ENCODE data around the gene MKNK2. TPM values are rescaled to one million over a fixed set of nuclear protein-coding genes. Genes with fewer than 3 reads are reported as not detected.

The MKNK2 gene
- total RNA-seq, 1 experiment from 2014 or later: 271 TPM

DNA sequence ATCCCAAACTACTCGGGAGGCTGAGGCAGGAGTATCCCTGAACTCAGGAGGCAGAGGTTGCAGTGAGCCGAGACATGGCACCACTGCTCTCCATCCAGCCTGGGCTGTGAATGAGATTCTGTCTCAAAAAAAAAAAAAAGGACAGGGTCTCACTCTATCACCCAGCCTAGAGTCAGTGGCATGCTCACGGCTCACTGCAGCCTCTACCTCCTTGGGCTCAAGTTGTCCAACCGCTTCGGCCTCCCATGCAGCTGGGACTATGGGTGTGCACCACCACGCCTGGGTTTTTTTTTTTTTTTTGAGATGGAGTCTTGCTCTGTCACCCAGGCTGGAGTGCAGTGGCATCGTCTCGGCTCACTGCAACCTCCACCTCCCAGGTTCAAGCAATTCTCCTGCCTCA lies 14.6 kb downstream of the MKNK2 start:
- no peaks in the 10 kb centered on the region for H3K9me2 ChIP-seq (ENCODE audit: insufficient read depth)
- H3K4me1 ChIP-seq (ENCODE audit: control insufficient read depth in 1 of 2, insufficient read depth in 2 of 2, low read length in 2 of 2): peaks cover 36 to 51% of the 10 kb centered on the region in 2 experiments
- H3K36me3 ChIP-seq (ENCODE audit: control insufficient read depth in 1 of 2, insufficient read depth in 2 of 2, low read length in 2 of 2): peaks cover 14 to 15% of the 10 kb centered on the region in 2 experiments; a peak in 2 of 4 replicates
- ChIA-PET RAD21 (ENCODE audit: low non-redundant PET in 1 of 2, low total read pairs in 2 of 2, uncharacterized antibody in 2 of 2, unreplicated experiment in 2 of 2) (no interaction called here), CTCF (no interaction called here), POLR2A (no interaction called here)
- peaks cover 0 to 11% of the 10 kb centered on the region in 2 experiments; a peak in 1 of 4 replicates for H3K9me3 ChIP-seq (ENCODE audit: control insufficient read depth in 1 of 2, insufficient read depth in 1 of 2, low read depth in 1 of 2, low read length in 2 of 2)
- DNase-seq (ENCODE audit: low read depth, low spot score): no peak
- TF ChIP-seq SRF (IDR thresholded peaks at IDR 0.05; ENCODE audit: low read depth): no peak
- TF ChIP-seq EGR1 (IDR thresholded peaks at IDR 0.05; ENCODE audit: low read depth): no peak
- no peak for TF ChIP-seq ZNF274 (IDR thresholded peaks at IDR 0.05; ENCODE audit: low read depth, low read length)
- TF ChIP-seq, protein P1, sequence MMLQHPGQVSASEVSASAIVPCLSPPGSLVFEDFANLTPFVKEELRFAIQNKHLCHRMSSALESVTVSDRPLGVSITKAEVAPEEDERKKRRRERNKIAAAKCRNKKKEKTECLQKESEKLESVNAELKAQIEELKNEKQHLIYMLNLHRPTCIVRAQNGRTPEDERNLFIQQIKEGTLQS (IDR thresholded peaks at IDR 0.05): no peak
- TF ChIP-seq JUND (IDR thresholded peaks at IDR 0.05): no peak
- TF ChIP-seq EZH2 (IDR thresholded peaks at IDR 0.05): no peak
- no peak for TF ChIP-seq FOSL1 (IDR thresholded peaks at IDR 0.05; ENCODE audit: low read depth)
- TF ChIP-seq RAD21 (IDR thresholded peaks at IDR 0.05; ENCODE audit: low read depth): no peak
- TF ChIP-seq SIN3A (IDR thresholded peaks at IDR 0.05; ENCODE audit: low read depth): no peak
- no peak for TF ChIP-seq YY1 (IDR thresholded peaks at IDR 0.05; ENCODE audit: extremely low read depth, insufficient replicate concordance, low read depth, low read length)
- TF ChIP-seq POLR2AphosphoS5 (IDR thresholded peaks at IDR 0.05; ENCODE audit: low read depth, low read length): no peak
- TF ChIP-seq, protein P2, sequence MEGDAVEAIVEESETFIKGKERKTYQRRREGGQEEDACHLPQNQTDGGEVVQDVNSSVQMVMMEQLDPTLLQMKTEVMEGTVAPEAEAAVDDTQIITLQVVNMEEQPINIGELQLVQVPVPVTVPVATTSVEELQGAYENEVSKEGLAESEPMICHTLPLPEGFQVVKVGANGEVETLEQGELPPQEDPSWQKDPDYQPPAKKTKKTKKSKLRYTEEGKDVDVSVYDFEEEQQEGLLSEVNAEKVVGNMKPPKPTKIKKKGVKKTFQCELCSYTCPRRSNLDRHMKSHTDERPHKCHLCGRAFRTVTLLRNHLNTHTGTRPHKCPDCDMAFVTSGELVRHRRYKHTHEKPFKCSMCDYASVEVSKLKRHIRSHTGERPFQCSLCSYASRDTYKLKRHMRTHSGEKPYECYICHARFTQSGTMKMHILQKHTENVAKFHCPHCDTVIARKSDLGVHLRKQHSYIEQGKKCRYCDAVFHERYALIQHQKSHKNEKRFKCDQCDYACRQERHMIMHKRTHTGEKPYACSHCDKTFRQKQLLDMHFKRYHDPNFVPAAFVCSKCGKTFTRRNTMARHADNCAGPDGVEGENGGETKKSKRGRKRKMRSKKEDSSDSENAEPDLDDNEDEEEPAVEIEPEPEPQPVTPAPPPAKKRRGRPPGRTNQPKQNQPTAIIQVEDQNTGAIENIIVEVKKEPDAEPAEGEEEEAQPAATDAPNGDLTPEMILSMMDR (IDR thresholded peaks at IDR 0.05 in 2 of 3, conservative IDR thresholded peaks at IDR 0.05 in 1 of 3; ENCODE audit: borderline replicate concordance in 1 of 3, insufficient read depth in 1 of 3, low read depth in 2 of 3, low read length in 2 of 3): no peak
- TF ChIP-seq CBX3 (IDR thresholded peaks at IDR 0.05; ENCODE audit: low read depth): no peak
- TF ChIP-seq, protein P3, sequence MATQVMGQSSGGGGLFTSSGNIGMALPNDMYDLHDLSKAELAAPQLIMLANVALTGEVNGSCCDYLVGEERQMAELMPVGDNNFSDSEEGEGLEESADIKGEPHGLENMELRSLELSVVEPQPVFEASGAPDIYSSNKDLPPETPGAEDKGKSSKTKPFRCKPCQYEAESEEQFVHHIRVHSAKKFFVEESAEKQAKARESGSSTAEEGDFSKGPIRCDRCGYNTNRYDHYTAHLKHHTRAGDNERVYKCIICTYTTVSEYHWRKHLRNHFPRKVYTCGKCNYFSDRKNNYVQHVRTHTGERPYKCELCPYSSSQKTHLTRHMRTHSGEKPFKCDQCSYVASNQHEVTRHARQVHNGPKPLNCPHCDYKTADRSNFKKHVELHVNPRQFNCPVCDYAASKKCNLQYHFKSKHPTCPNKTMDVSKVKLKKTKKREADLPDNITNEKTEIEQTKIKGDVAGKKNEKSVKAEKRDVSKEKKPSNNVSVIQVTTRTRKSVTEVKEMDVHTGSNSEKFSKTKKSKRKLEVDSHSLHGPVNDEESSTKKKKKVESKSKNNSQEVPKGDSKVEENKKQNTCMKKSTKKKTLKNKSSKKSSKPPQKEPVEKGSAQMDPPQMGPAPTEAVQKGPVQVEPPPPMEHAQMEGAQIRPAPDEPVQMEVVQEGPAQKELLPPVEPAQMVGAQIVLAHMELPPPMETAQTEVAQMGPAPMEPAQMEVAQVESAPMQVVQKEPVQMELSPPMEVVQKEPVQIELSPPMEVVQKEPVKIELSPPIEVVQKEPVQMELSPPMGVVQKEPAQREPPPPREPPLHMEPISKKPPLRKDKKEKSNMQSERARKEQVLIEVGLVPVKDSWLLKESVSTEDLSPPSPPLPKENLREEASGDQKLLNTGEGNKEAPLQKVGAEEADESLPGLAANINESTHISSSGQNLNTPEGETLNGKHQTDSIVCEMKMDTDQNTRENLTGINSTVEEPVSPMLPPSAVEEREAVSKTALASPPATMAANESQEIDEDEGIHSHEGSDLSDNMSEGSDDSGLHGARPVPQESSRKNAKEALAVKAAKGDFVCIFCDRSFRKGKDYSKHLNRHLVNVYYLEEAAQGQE (IDR thresholded peaks at IDR 0.05; ENCODE audit: low read depth): no peak
- no peak overlapping the region for H3K27ac ChIP-seq (ENCODE audit: low read depth, low read length)
- no peak overlapping the region for H2AFZ ChIP-seq (ENCODE audit: low read depth, low read length, poor library complexity, severe bottlenecking)
- H3K79me2 ChIP-seq (ENCODE audit: insufficient read depth, low read length): peaks cover 2% of the 10 kb centered on the region; the same call in 1 of the 2 replicates
- H3K9ac ChIP-seq (ENCODE audit: low read length): no peak overlapping the region
- H3K27me3 ChIP-seq (ENCODE audit: insufficient read depth, low read length): no peaks in the 10 kb centered on the region
- no peak overlapping the region for H3K4me2 ChIP-seq (ENCODE audit: low read length)
- no peak for ATAC-seq
- no TSS peak for BruUV-seq (replicated peaks)
- intact Hi-C loops (cut with micrococcal nuclease): no loop called here
- no peak overlapping the region for H3K4me3 ChIP-seq (replicated peaks in 1 of 2; ENCODE audit: low read depth in 1 of 2, low read length in 2 of 2)
- no peaks in the 10 kb centered on the region for H4K20me1 ChIP-seq (ENCODE audit: insufficient read depth)
